ENCODE data around the gene ZNF429.
A peak's percentile ranks its signal among the peaks of the same experiment; 100 is the strongest.
"Not testable (repeated sequence)": the region's sequence is repeated elsewhere in the genome, so short reads cannot be mapped to it uniquely, and the experiment has no call there.

Gene ZNF429

GRCh38 chr19:21519488-21519887 lies 14.1 kb downstream of the ZNF429 start:
- no peak for DNase-seq

GRCh38 chr19:21532904-21533303 lies 27.5 kb downstream of the ZNF429 start:
- no peak for DNase-seq

GRCh38 chr19:21536741-21537290 lies 31.4 kb downstream of the ZNF429 start:
- not testable (repeated sequence) for DNase-seq

GRCh38 chr19:21559444-21559843 lies 54.0 kb downstream of the ZNF429 start:
- no peak for DNase-seq

- DNase-seq = no peak
Measured at GRCh38 chr19:21564406-21564805, 59.0 kb downstream of the ZNF429 start.

GRCh38 chr19:21566073-21566472 lies 60.7 kb downstream of the ZNF429 start:
- peak; percentile 48 for DNase-seq

GRCh38 chr19:21567806-21568205 lies 62.4 kb downstream of the ZNF429 start:
- not testable (repeated sequence) for DNase-seq

- peak; percentile 97 for DNase-seq
Measured at GRCh38 chr19:21568816-21569493, 63.6 kb downstream of the ZNF429 start.

GRCh38 chr19:21569494-21569865 lies 64.1 kb downstream of the ZNF429 start:
- DNase-seq = peak; percentile 74

- no peak for DNase-seq
Measured at GRCh38 chr19:21571316-21571715, 65.9 kb downstream of the ZNF429 start.

GRCh38 chr19:21574607-21575006 lies 69.2 kb downstream of the ZNF429 start:
- DNase-seq = no peak

GRCh38 chr19:21576481-21576880 lies 71.1 kb downstream of the ZNF429 start:
- DNase-seq = no peak

GRCh38 chr19:21580101-21580500 lies 74.7 kb downstream of the ZNF429 start:
- DNase-seq = no peak

GRCh38 chr19:21580818-21581217 lies 75.4 kb downstream of the ZNF429 start:
- DNase-seq = no peak

GRCh38 chr19:21581646-21582240 lies 76.3 kb downstream of the ZNF429 start:
- no peak for DNase-seq

- DNase-seq = peak; percentile 10
Measured at GRCh38 chr19:21584537-21584936, 79.1 kb downstream of the ZNF429 start.

GRCh38 chr19:21585281-21585890 lies 80.0 kb downstream of the ZNF429 start:
- DNase-seq = no peak

- DNase-seq = no peak
Measured at GRCh38 chr19:21586311-21587116, 81.1 kb downstream of the ZNF429 start.

GRCh38 chr19:21587117-21587461 lies 81.7 kb downstream of the ZNF429 start:
- DNase-seq = no peak

- no peak for DNase-seq
Measured at GRCh38 chr19:21587549-21587948, 82.1 kb downstream of the ZNF429 start.

GRCh38 chr19:21588065-21588601 lies 82.7 kb downstream of the ZNF429 start:
- no peak for DNase-seq

GRCh38 chr19:21590867-21591266 lies 85.5 kb downstream of the ZNF429 start:
- DNase-seq = no peak

GRCh38 chr19:21593008-21593481 lies 87.6 kb downstream of the ZNF429 start:
- no peak for DNase-seq

All from CD4-positive, alpha-beta T cell treated with Interleukin-4 for 4 hours (primary cell).